CD14-positive monocyte (primary cell): ENCODE measurements around the gene SUCLG1. TPM values are rescaled to one million over a fixed set of nuclear protein-coding genes. Genes with fewer than 3 reads are reported as not detected.
"Not testable (repeated sequence)": the region's sequence is repeated elsewhere in the genome, so short reads cannot be mapped to it uniquely, and the experiment has no call there.

ENCODE experiments used
- DNase-seq, 3 donors: peaks; one replicate each; pipeline ENCODE4 v3.0.0-alpha.2; 2011 to 2022
- H2AFZ ChIP-seq: 2 replicates; pipeline ENCODE4 v1.6.0; 2012; ENCODE audit warnings: mild to moderate bottlenecking, low read depth, low read length, inconsistent platforms; ENCODE audit not compliant: insufficient read depth, poor library complexity, severe bottlenecking
- H3K27ac ChIP-seq, 2 donors: 1 replicate in 1 of 2; 2 replicates in 1 of 2; pipeline ENCODE4 v1.5.1; 2012 to 2013; ENCODE audit warnings: low read length in 2 of 2, control low read depth in 1 of 2, inconsistent platforms in 1 of 2, low read depth in 1 of 2, mild to moderate bottlenecking in 1 of 2
- H3K27me3 ChIP-seq, 2 donors: one replicate each; pipeline versions ENCODE4 v1.6.0 to v1.6.1; 2011 to 2013; ENCODE audit warnings: low read length in 2 of 2; ENCODE audit not compliant: control insufficient read depth in 2 of 2, insufficient read depth in 2 of 2
- H3K36me3 ChIP-seq, 2 donors: replicated peaks in 1 of 2; 1 replicate in 1 of 2; 2 replicates in 1 of 2; pipeline versions ENCODE4 v1.5.1 to v1.6.1; 2012 to 2013; ENCODE audit warnings: low read length in 2 of 2, control low read depth in 1 of 2, inconsistent platforms in 1 of 2, mild to moderate bottlenecking in 1 of 2; ENCODE audit not compliant: insufficient read depth in 2 of 2, control insufficient read depth in 1 of 2
- H3K4me1 ChIP-seq, 2 donors: 1 replicate in 1 of 2; 2 replicates in 1 of 2; pipeline versions ENCODE4 v1.5.1 to v1.6.1; 2012 to 2013; ENCODE audit warnings: low read length in 2 of 2, control low read depth in 1 of 2, inconsistent platforms in 1 of 2, mild to moderate bottlenecking in 1 of 2, moderate library complexity in 1 of 2; ENCODE audit not compliant: insufficient read depth in 2 of 2, control insufficient read depth in 1 of 2
- H3K4me2 ChIP-seq: replicated peaks from 2 replicates; pipeline ENCODE3; 2012; ENCODE audit warnings: low read length, moderate library complexity, mild to moderate bottlenecking; ENCODE audit not compliant: poor library complexity, severe bottlenecking; ENCODE audit errors: extremely low read depth
- H3K4me3 ChIP-seq, 3 experiments: fragments of 200-600 bp in 1 of 3; sonication (generic) in 1 of 3; replicated peaks in 1 of 3; 1 replicate in 2 of 3; 2 replicates in 1 of 3; pipeline ENCODE4 v1.5.1; 2011 to 2013; ENCODE audit warnings: low read length in 3 of 3, mild to moderate bottlenecking in 3 of 3, control low read depth in 2 of 3, low read depth in 2 of 3, inconsistent platforms in 1 of 3, moderate library complexity in 1 of 3
- H3K79me2 ChIP-seq: 2 replicates; pipeline ENCODE4 v1.6.0; 2012; ENCODE audit warnings: mild to moderate bottlenecking, control low read depth, inconsistent platforms, low read length, moderate library complexity; ENCODE audit not compliant: insufficient read depth
- H3K9ac ChIP-seq: 2 replicates; pipeline ENCODE4 v1.6.0; 2017; ENCODE audit warnings: low read length, mild to moderate bottlenecking; ENCODE audit not compliant: insufficient read depth, poor library complexity, severe bottlenecking
- H3K9me3 ChIP-seq, 2 donors: replicated peaks in 1 of 2; 1 replicate in 1 of 2; 2 replicates in 1 of 2; pipeline versions ENCODE4 v1.5.1 to v1.6.1; 2012 to 2013; ENCODE audit warnings: low read length in 2 of 2, control low read depth in 1 of 2; ENCODE audit not compliant: control insufficient read depth in 1 of 2, insufficient read depth in 1 of 2
- H4K20me1 ChIP-seq: 2 replicates; pipeline ENCODE4 v1.6.0; 2012; ENCODE audit warnings: mild to moderate bottlenecking, low read length, control low read depth, moderate library complexity; ENCODE audit not compliant: insufficient read depth
- H3K27ac Mint-ChIP-seq, 7 donors: one replicate each; pipeline ENCODE4 v1.8.0; 2020; ENCODE audit warnings: mild to moderate bottlenecking in 7 of 7, mixed read lengths in 7 of 7, moderate library complexity in 6 of 7, inconsistent platforms in 2 of 7
- H3K27me3 Mint-ChIP-seq, 3 donors: one replicate each; pipeline ENCODE4 v1.8.0; 2021 to 2022; ENCODE audit warnings: low read depth in 3 of 3, mild to moderate bottlenecking in 3 of 3, mixed read lengths in 3 of 3, moderate library complexity in 3 of 3, inconsistent platforms in 1 of 3
- H3K36me3 Mint-ChIP-seq, 2 donors: one replicate each; pipeline ENCODE4 v1.8.0; 2020; ENCODE audit warnings: mixed read lengths in 2 of 2, inconsistent platforms in 1 of 2, mild to moderate bottlenecking in 1 of 2
- H3K4me1 Mint-ChIP-seq: one replicate; pipeline ENCODE4 v1.8.0; 2020; ENCODE audit warnings: mild to moderate bottlenecking, mixed read lengths
- H3K4me3 Mint-ChIP-seq, 2 donors: one replicate each; pipeline ENCODE4 v1.8.0; 2020; ENCODE audit warnings: mild to moderate bottlenecking in 2 of 2, mixed read lengths in 2 of 2, moderate library complexity in 1 of 2
- H3K9me3 Mint-ChIP-seq, 7 donors: one replicate each; pipeline ENCODE4 v1.8.0; 2020 to 2022; ENCODE audit warnings: mixed read lengths in 7 of 7, mild to moderate bottlenecking in 6 of 7, moderate library complexity in 6 of 7, inconsistent platforms in 2 of 7
- CTCF ChIP-seq: fragments of 200-600 bp; IDR thresholded peaks from one replicate; pipeline ENCODE4 v1.8.0; 2022; ENCODE audit warnings: antibody characterized with exemption, mild to moderate bottlenecking
- WGBS: methylation state at CpG from one replicate; pipeline ENCODE4 v1.1.5; 2013; ENCODE audit warnings: missing lambda C conversion rate; ENCODE audit not compliant: insufficient coverage; 5-methylcytosine and 5-hydroxymethylcytosine counted together
- intact Hi-C, 2 donors: fragments of 100-400 bp; cut with micrococcal nuclease; formaldehyde crosslinking; loops; one replicate each; pipeline versions ENCODE4 v1.15.0 to v1.15.1; 2023
- polyA plus RNA-seq, 3 donors: library from polyadenylated mRNA; depleted of rRNA in 1 of 3; unstranded in 2 of 3; stranded (reverse) in 1 of 3; fragments of 300-500 nt in 2 of 3; fragments of >200 nt in 1 of 3; fragmentation: Illumina TruSeq in 2 of 3; gene quantifications; 1 replicate in 2 of 3; 2 replicates in 1 of 3; pipeline ENCODE4 v1.2.3, GENCODE V29; 2012 to 2021

Gene SUCLG1
- polyA plus RNA-seq, 3 donors = 24.9 to 114 (median 98.9) TPM

- WGBS = no CpG with 5 or more reads among the region's 1 CpG
- H3K36me3 Mint-ChIP-seq, H3K9me3 ChIP-seq, H3K79me2 ChIP-seq, H3K36me3 ChIP-seq, H3K9me3 Mint-ChIP-seq, H3K27me3 Mint-ChIP-seq, DNase-seq, H3K4me3 Mint-ChIP-seq, H3K4me1 ChIP-seq, intact Hi-C loops, H3K27ac ChIP-seq, H3K27me3 ChIP-seq, H3K4me1 Mint-ChIP-seq, H3K27ac Mint-ChIP-seq, H3K9ac ChIP-seq, H2AFZ ChIP-seq, H3K4me2 ChIP-seq, H4K20me1 ChIP-seq, H3K4me3 ChIP-seq: not testable (repeated sequence)
Observed at GRCh38 chr2:84399839-84400238, 59.2 kb downstream of the SUCLG1 start.

- no peaks in the 10 kb centered on the region for H3K9me3 ChIP-seq
- no peaks in the 10 kb centered on the region for H3K27me3 ChIP-seq
- intact Hi-C loops = no loop called here
- H3K36me3 ChIP-seq = no peaks in the 10 kb centered on the region
- Mint-ChIP-seq H3K4me3 (no peak overlapping the region), H3K4me1 (no peaks in the 10 kb centered on the region), H3K27ac (no peak overlapping the region), H3K27me3 (peaks cover 0 to 4% (median 0%) of the 10 kb centered on the region in 3 donors), H3K36me3 (no peaks in the 10 kb centered on the region), H3K9me3 (peaks cover 0 to 7% (median 2%) of the 10 kb centered on the region in 7 donors)
- H3K4me2 ChIP-seq = no peak overlapping the region
- no peaks in the 10 kb centered on the region for H4K20me1 ChIP-seq
- no peak overlapping the region for H3K27ac ChIP-seq
- H3K4me1 ChIP-seq = no peaks in the 10 kb centered on the region
- H3K9ac ChIP-seq = no peak overlapping the region
- no peak overlapping the region for H3K4me3 ChIP-seq
- no peak for DNase-seq
- WGBS = 69% methylated on average over 2 of the region's 3 CpGs
- no peaks in the 10 kb centered on the region for H3K79me2 ChIP-seq
- H2AFZ ChIP-seq = no peak overlapping the region
- TF ChIP-seq CTCF = no peak
Observed at GRCh38 chr2:84395820-84396219, 63.3 kb downstream of the SUCLG1 start.
